Body of pancreas (tissue), 4 donors: Measurements from ENCODE around the gene C16orf74. TPM values are rescaled to one million over a fixed set of nuclear protein-coding genes. Genes with fewer than 3 reads are reported as not detected.

ENCODE experiments used
- ATAC-seq: fragments of 150-250 bp; one replicate; pipeline ENCODE4 v1.9.1; 2016
- DNase-seq, 4 donors: peaks; one replicate each; pipeline ENCODE4 v3.0.0-alpha.2; 2019
- H3K27ac ChIP-seq, 4 donors: fragments of 200-600 bp; sonication (generic); 1 replicate in 3 of 4; 2 replicates in 1 of 4; pipeline versions ENCODE4 v1.5.1 to v1.6.1; 2016 to 2019; ENCODE audit warnings: mild to moderate bottlenecking in 1 of 4, mixed read lengths in 1 of 4, moderate library complexity in 1 of 4
- H3K27me3 ChIP-seq, 2 donors: fragments of 200-600 bp; sonication (generic); one replicate each; pipeline ENCODE4 v1.6.0; 2016; ENCODE audit warnings: mild to moderate bottlenecking in 1 of 2
- H3K36me3 ChIP-seq, 2 donors: fragments of 200-600 bp; sonication (generic); replicated peaks in 1 of 2; 2 replicates each; pipeline ENCODE4 v1.5.1; 2016; ENCODE audit warnings: low read depth in 2 of 2; ENCODE audit not compliant: insufficient read depth in 1 of 2
- H3K4me1 ChIP-seq: fragments of 200-600 bp; sonication (generic); one replicate; pipeline ENCODE4 v1.6.0; 2016
- H3K4me3 ChIP-seq, 2 donors: fragments of 200-600 bp; sonication (generic); 1 replicate in 1 of 2; 2 replicates in 1 of 2; pipeline ENCODE4 v1.5.1; 2016 to 2019
- H3K9me3 ChIP-seq, 3 donors: fragments of 200-600 bp; sonication (generic); 1 replicate in 2 of 3; 2 replicates in 1 of 3; pipeline ENCODE4 v1.5.1; 2016
- CTCF ChIP-seq, 7 experiments: fragments of 450-650 bp in 4 of 7; fragments of 200-600 bp in 3 of 7; sonication (generic) in 3 of 7; IDR thresholded peaks; one replicate each; pipeline ENCODE4 v1.5.1; 2016 to 2019; ENCODE audit warnings: antibody characterized with exemption in 7 of 7
- POLR2A ChIP-seq, 3 donors: fragments of 450-650 bp; IDR thresholded peaks; one replicate each; pipeline ENCODE4 v1.6.1; 2016; ENCODE audit warnings: antibody characterized with exemption in 3 of 3, mild to moderate bottlenecking in 2 of 3
- WGBS, 2 donors: methylation state at CpG; one replicate each; pipeline ENCODE4 v1.1.5; 2017; 5-methylcytosine and 5-hydroxymethylcytosine counted together
- intact Hi-C: fragments of 100-400 bp; cut with DNase I; formaldehyde crosslinking; loops from one replicate; pipeline ENCODE4 v1.15.1; 2023
- total RNA-seq, 2 donors: library from RNA; depleted of rRNA; stranded (reverse); fragments of >200 nt; gene quantifications; one replicate each; pipeline ENCODE4 v1.1.0, GENCODE V29; 2016

The C16orf74 gene
- total RNA-seq, 2 donors from 2014 or later, result 1.0 to 5.9 TPM

GRCh38 chr16:85733155-85733838 lies 17.6 kb downstream of the C16orf74 start:
- H3K36me3 ChIP-seq, result no peaks in the 10 kb centered on the region
- TF ChIP-seq CTCF (IDR thresholded peaks at IDR 0.05) (no peak), POLR2A (IDR thresholded peaks at IDR 0.05) (no peak)
- no peak for ATAC-seq
- H3K27me3 ChIP-seq, result no peaks in the 10 kb centered on the region
- no peak overlapping the region for H3K27ac ChIP-seq
- 67 to 68% methylated on average over 13 of the region's 13 CpGs for WGBS, 2 donors
- intact Hi-C loops, result no loop called here
- peaks cover 17% of the 10 kb centered on the region for H3K4me1 ChIP-seq
- no peak for DNase-seq
- no peaks in the 10 kb centered on the region for H3K9me3 ChIP-seq
- no peak overlapping the region for H3K4me3 ChIP-seq

- Histone ChIP-seq H3K27ac (no peak overlapping the region), H3K9me3 (no peaks in the 10 kb centered on the region), H3K27me3 (no peaks in the 10 kb centered on the region), H3K36me3 (no peaks in the 10 kb centered on the region), H3K4me1 (peaks cover 17% of the 10 kb centered on the region), H3K4me3 (no peak overlapping the region)
- intact Hi-C loops, result no loop called here
- peak in 1 of 4 donors; percentile 30 for DNase-seq
- TF ChIP-seq POLR2A (IDR thresholded peaks at IDR 0.05) (no peak), CTCF (IDR thresholded peaks at IDR 0.05) (no peak)
- 58 to 68% methylated on average over 4 to 5 of the region's 5 CpGs for WGBS, 2 donors
- ATAC-seq, result no peak
These were observed 19.7 kb downstream of the C16orf74 start for GRCh38 chr16:85731179-85731578.

- intact Hi-C loops, result no loop called here
- Histone ChIP-seq H3K4me1 (peaks cover 16% of the 10 kb centered on the region), H3K27me3 (no peaks in the 10 kb centered on the region), H3K36me3 (no peaks in the 10 kb centered on the region), H3K27ac (no peak overlapping the region), H3K4me3 (no peak overlapping the region), H3K9me3 (no peaks in the 10 kb centered on the region)
- WGBS, 2 donors, result 76 to 94% methylated on average over 5 of the region's 5 CpGs
- ATAC-seq (no peak), DNase-seq (no peak)
- TF ChIP-seq CTCF (IDR thresholded peaks at IDR 0.05) (no peak), POLR2A (IDR thresholded peaks at IDR 0.05) (no peak)
These were observed 20.8 kb downstream of the C16orf74 start for GRCh38 chr16:85730186-85730465.

GRCh38 chr16:85729452-85730185 lies 21.3 kb downstream of the C16orf74 start:
- no peak for TF ChIP-seq POLR2A (IDR thresholded peaks at IDR 0.05)
- TF ChIP-seq CTCF (IDR thresholded peaks at IDR 0.05), result no peak
- H3K36me3 ChIP-seq, result no peaks in the 10 kb centered on the region
- no peak overlapping the region for H3K4me3 ChIP-seq
- H3K27ac ChIP-seq, result no peak overlapping the region
- ATAC-seq, result no peak
- WGBS, 2 donors, result 69 to 82% methylated on average over 14 to 16 of the region's 16 CpGs
- H3K4me1 ChIP-seq, result peaks cover 11% of the 10 kb centered on the region
- no peak for DNase-seq
- no peaks in the 10 kb centered on the region for H3K27me3 ChIP-seq
- no peaks in the 10 kb centered on the region for H3K9me3 ChIP-seq
- intact Hi-C loops, result no loop called here

GRCh38 chr16:85728879-85729278 lies 22.0 kb downstream of the C16orf74 start:
- WGBS, 2 donors, result 71 to 100% methylated on average over 1 to 7 of the region's 7 CpGs
- H3K36me3 ChIP-seq, result no peaks in the 10 kb centered on the region
- intact Hi-C loops, result no loop called here
- TF ChIP-seq POLR2A (IDR thresholded peaks at IDR 0.05) (no peak), CTCF (IDR thresholded peaks at IDR 0.05) (no peak)
- H3K4me3 ChIP-seq, result no peak overlapping the region
- H3K4me1 ChIP-seq, result peaks cover 4% of the 10 kb centered on the region
- ATAC-seq, result no peak
- no peak for DNase-seq
- H3K27me3 ChIP-seq, result no peaks in the 10 kb centered on the region
- H3K27ac ChIP-seq, result no peak overlapping the region
- no peaks in the 10 kb centered on the region for H3K9me3 ChIP-seq
